HepG2 (cell line): ENCODE measurements around the gene CACNA2D1. TPM values are rescaled to one million over a fixed set of nuclear protein-coding genes. Genes with fewer than 3 reads are reported as not detected.

Experiments
- HOXA9 ChIP-seq: sonication (generic); formaldehyde crosslinking; IDR thresholded peaks from 2 replicates; pipeline ENCODE4 v1.8.1; 2022; ENCODE audit warnings: missing genetic modification reagents, mild to moderate bottlenecking, moderate library complexity, borderline replicate concordance
- JUNB ChIP-seq: sonication (generic); formaldehyde crosslinking; IDR thresholded peaks from 2 replicates; pipeline ENCODE4 v1.8.0; 2022; ENCODE audit warnings: missing genetic modification reagents, mild to moderate bottlenecking, borderline replicate concordance
- POLR2AphosphoS2 ChIP-seq: IDR thresholded peaks from 2 replicates; pipeline ENCODE4 v1.6.1; 2011; ENCODE audit warnings: low read depth, low read length, improper control_type of control experiment
- TOE1 ChIP-seq: sonication (generic); formaldehyde crosslinking; IDR thresholded peaks from 2 replicates; pipeline ENCODE4 v1.4.0; 2020; ENCODE audit warnings: mild to moderate bottlenecking, missing genetic modification reagents
- ZKSCAN1 ChIP-seq: fragments of 150-350 bp; IDR thresholded peaks from 2 replicates; pipeline ENCODE4 v1.6.1; 2014; ENCODE audit warnings: low read length
- ZNF264 ChIP-seq: sonication (generic); formaldehyde crosslinking; IDR thresholded peaks from 2 replicates; pipeline ENCODE4 v1.4.0; 2020; ENCODE audit warnings: missing genetic modification reagents
- ZNF441 ChIP-seq: sonication (generic); formaldehyde crosslinking; IDR thresholded peaks from 2 replicates; pipeline ENCODE4 v1.7.0; 2021; ENCODE audit warnings: missing genetic modification reagents, borderline replicate concordance
- polyA plus RNA-seq, 8 experiments: library from polyadenylated mRNA; depleted of rRNA in 3 of 8; stranded (reverse) in 7 of 8; unstranded in 1 of 8; fragments of >200 nt; fragmentation: Illumina TruSeq in 4 of 8; extraction: Trizol in 4 of 8; gene quantifications; 2 replicates each; pipeline versions ENCODE4 v1.2.1 to v1.2.3, GENCODE V29; 2011 to 2016; ENCODE audit warnings: low read depth in 4 of 8, missing spikeins in 1 of 8, mixed read lengths in 1 of 8; ENCODE audit not compliant: insufficient read depth in 1 of 8
- total RNA-seq, 5 experiments: library from RNA; depleted of rRNA; stranded (reverse); fragments of >200 nt; fragmentation: Illumina TruSeq; extraction: Trizol; gene quantifications; 2 replicates each; pipeline ENCODE4 v1.2.3, GENCODE V29; 2016; ENCODE audit warnings: low read depth in 1 of 5
- TF ChIP-seq, protein P1 (sequence below), 2 experiments: fragments of 450-650 bp in 1 of 2; sonication (generic) in 1 of 2; formaldehyde crosslinking in 1 of 2; IDR thresholded peaks; 2 replicates each; pipeline versions ENCODE4 v1.6.1 to v1.8.0; 2016 to 2022; ENCODE audit warnings: antibody characterized with exemption in 1 of 2, mild to moderate bottlenecking in 1 of 2, missing genetic modification reagents in 1 of 2
- TF ChIP-seq, protein P2 (sequence below): sonication (generic); formaldehyde crosslinking; IDR thresholded peaks from 2 replicates; pipeline ENCODE4 v1.4.0; 2020; ENCODE audit warnings: missing genetic modification reagents
- TF ChIP-seq, protein P3 (sequence below): sonication (generic); formaldehyde crosslinking; IDR thresholded peaks from 2 replicates; pipeline ENCODE4 v1.4.0; 2020; ENCODE audit warnings: missing genetic modification reagents, borderline replicate concordance
- TF ChIP-seq, protein P4 (sequence below): sonication (generic); formaldehyde crosslinking; IDR thresholded peaks from 2 replicates; pipeline ENCODE4 v1.8.0; 2022; ENCODE audit warnings: mild to moderate bottlenecking, missing genetic modification reagents, moderate library complexity

The CACNA2D1 gene
- total and polyA plus RNA-seq, 2 of the 13 experiments (the other 11 are each of a cell fraction or from before 2014, with no cell fraction given): not detected

DNA sequence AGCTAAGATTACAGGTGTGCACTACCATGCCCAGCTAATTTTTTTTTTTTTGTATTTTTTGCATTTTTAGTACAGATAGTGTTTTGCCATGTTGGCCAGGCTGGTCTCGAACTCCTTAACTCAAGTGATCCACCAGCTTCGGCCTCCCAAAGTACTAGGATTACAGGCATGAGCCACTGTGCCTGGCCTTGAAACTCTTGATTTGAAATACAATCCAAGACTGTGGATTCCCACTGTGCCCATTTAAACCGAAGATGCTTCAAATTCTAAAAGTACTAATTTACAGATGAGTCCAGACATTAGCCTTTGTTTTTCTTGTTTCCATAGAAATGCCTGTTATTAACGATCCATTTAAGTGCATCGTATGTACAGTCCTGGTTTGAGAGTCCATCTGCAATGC is 130.9 kb downstream of the CACNA2D1 start (continued):
- TF ChIP-seq, protein P1, sequence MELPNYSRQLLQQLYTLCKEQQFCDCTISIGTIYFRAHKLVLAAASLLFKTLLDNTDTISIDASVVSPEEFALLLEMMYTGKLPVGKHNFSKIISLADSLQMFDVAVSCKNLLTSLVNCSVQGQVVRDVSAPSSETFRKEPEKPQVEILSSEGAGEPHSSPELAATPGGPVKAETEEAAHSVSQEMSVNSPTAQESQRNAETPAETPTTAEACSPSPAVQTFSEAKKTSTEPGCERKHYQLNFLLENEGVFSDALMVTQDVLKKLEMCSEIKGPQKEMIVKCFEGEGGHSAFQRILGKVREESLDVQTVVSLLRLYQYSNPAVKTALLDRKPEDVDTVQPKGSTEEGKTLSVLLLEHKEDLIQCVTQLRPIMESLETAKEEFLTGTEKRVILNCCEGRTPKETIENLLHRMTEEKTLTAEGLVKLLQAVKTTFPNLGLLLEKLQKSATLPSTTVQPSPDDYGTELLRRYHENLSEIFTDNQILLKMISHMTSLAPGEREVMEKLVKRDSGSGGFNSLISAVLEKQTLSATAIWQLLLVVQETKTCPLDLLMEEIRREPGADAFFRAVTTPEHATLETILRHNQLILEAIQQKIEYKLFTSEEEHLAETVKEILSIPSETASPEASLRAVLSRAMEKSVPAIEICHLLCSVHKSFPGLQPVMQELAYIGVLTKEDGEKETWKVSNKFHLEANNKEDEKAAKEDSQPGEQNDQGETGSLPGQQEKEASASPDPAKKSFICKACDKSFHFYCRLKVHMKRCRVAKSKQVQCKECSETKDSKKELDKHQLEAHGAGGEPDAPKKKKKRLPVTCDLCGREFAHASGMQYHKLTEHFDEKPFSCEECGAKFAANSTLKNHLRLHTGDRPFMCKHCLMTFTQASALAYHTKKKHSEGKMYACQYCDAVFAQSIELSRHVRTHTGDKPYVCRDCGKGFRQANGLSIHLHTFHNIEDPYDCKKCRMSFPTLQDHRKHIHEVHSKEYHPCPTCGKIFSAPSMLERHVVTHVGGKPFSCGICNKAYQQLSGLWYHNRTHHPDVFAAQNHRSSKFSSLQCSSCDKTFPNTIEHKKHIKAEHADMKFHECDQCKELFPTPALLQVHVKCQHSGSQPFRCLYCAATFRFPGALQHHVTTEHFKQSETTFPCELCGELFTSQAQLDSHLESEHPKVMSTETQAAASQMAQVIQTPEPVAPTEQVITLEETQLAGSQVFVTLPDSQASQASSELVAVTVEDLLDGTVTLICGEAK (IDR thresholded peaks at IDR 0.05): no peak
- TF ChIP-seq, protein P1 (CRISPR knock-in tag; IDR thresholded peaks at IDR 0.05): no peak
- no peak for TF ChIP-seq ZKSCAN1
- TF ChIP-seq POLR2AphosphoS2: no peak
- no peak for TF ChIP-seq JUNB
- TF ChIP-seq ZNF441: no peak
- no peak for TF ChIP-seq TOE1 (CRISPR knock-in tag)
- TF ChIP-seq, protein P2, sequence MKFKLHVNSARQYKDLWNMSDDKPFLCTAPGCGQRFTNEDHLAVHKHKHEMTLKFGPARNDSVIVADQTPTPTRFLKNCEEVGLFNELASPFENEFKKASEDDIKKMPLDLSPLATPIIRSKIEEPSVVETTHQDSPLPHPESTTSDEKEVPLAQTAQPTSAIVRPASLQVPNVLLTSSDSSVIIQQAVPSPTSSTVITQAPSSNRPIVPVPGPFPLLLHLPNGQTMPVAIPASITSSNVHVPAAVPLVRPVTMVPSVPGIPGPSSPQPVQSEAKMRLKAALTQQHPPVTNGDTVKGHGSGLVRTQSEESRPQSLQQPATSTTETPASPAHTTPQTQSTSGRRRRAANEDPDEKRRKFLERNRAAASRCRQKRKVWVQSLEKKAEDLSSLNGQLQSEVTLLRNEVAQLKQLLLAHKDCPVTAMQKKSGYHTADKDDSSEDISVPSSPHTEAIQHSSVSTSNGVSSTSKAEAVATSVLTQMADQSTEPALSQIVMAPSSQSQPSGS (CRISPR knock-in tag): no peak
- TF ChIP-seq, protein P3, sequence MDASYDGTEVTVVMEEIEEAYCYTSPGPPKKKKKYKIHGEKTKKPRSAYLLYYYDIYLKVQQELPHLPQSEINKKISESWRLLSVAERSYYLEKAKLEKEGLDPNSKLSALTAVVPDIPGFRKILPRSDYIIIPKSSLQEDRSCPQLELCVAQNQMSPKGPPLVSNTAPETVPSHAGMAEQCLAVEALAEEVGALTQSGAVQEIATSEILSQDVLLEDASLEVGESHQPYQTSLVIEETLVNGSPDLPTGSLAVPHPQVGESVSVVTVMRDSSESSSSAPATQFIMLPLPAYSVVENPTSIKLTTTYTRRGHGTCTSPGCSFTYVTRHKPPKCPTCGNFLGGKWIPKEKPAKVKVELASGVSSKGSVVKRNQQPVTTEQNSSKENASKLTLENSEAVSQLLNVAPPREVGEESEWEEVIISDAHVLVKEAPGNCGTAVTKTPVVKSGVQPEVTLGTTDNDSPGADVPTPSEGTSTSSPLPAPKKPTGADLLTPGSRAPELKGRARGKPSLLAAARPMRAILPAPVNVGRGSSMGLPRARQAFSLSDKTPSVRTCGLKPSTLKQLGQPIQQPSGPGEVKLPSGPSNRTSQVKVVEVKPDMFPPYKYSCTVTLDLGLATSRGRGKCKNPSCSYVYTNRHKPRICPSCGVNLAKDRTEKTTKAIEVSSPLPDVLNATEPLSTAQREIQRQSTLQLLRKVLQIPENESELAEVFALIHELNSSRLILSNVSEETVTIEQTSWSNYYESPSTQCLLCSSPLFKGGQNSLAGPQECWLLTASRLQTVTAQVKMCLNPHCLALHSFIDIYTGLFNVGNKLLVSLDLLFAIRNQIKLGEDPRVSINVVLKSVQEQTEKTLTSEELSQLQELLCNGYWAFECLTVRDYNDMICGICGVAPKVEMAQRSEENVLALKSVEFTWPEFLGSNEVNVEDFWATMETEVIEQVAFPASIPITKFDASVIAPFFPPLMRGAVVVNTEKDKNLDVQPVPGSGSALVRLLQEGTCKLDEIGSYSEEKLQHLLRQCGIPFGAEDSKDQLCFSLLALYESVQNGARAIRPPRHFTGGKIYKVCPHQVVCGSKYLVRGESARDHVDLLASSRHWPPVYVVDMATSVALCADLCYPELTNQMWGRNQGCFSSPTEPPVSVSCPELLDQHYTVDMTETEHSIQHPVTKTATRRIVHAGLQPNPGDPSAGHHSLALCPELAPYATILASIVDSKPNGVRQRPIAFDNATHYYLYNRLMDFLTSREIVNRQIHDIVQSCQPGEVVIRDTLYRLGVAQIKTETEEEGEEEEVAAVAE: no peak
- TF ChIP-seq, protein P4, sequence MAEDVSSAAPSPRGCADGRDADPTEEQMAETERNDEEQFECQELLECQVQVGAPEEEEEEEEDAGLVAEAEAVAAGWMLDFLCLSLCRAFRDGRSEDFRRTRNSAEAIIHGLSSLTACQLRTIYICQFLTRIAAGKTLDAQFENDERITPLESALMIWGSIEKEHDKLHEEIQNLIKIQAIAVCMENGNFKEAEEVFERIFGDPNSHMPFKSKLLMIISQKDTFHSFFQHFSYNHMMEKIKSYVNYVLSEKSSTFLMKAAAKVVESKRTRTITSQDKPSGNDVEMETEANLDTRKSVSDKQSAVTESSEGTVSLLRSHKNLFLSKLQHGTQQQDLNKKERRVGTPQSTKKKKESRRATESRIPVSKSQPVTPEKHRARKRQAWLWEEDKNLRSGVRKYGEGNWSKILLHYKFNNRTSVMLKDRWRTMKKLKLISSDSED: no peak
- TF ChIP-seq ZNF264: no peak
- no peak for TF ChIP-seq HOXA9 (CRISPR knock-in tag)
- TF ChIP-seq, all 625 proteins: peak for 0
